CD4-positive, alpha-beta T cell treated with Interleukin-2 at 100 ng/mL for 4 hours (primary cell): ENCODE results near the gene MLLT6.

ENCODE experiments used
- DNase-seq: peaks from one replicate; pipeline ENCODE4 v3.0.0-alpha.2; 2020; ENCODE audit warnings: low spot score

MLLT6 gene

GRCh38 chr17:38768417-38768816 lies 63.3 kb downstream of the MLLT6 start:
- no peak for DNase-seq

- no peak for DNase-seq
These were observed 68.2 kb downstream of the MLLT6 start for GRCh38 chr17:38773258-38773657.

- no peak for DNase-seq
These were observed 72.7 kb downstream of the MLLT6 start for GRCh38 chr17:38777641-38778250.
